ENCODE measurements around the gene PRPH. TPM values are rescaled to one million over a fixed set of nuclear protein-coding genes. Genes with fewer than 3 reads are reported as not detected.

Gene PRPH
- total and polyA plus RNA-seq, 2 of the 8 experiments (the other 6 are each of a cell fraction or from before 2014, with no cell fraction given), result 0.79 to 1.4 TPM

DNA sequence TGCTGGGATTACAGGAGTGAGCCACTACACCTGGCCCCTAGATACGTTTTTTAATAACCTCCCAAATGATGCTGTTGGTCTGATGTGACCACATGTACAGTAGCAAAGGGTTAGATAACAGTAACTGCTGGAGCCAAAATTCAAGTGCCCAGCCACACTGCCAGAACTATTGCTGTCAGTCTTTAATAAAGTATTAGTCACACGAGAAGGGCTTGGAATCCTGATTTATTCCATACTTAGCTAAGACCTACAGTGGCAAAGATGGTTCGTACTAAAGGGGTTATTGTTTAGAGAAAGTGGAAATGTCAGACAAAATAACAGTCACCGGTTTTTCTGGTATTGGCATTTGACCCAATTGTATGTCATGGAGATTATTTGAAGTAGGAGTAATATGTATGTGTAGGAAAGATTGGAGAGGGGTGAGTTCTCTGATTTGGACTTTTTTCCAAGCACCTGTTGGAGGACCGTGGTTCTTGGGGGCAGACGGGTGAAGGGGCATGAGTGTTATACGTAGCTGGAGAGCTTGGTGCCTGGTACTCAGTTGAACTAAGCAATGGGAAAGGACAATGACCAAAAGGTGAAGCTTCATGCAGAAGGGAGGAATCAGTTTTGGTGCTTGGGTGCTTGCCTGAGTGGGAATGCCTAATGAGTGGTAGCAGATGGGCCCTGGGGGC, 20.4 kb upstream of the PRPH start:
- Histone ChIP-seq H4K5ac (ENCODE audit: insufficient read length, low read depth, low read length) (no peak overlapping the region), H2BK12ac (ENCODE audit: low read depth, low read length) (no peak overlapping the region), H2AK5ac (ENCODE audit: low read depth, low read length) (no peak overlapping the region), H3K36me3 (ENCODE audit: control insufficient read depth in 2 of 4, insufficient read depth in 4 of 4, low read length in 3 of 4) (peaks cover 17 to 41% (median 33%) of the 10 kb centered on the region in 4 experiments), H4K8ac (ENCODE audit: extremely low read depth, insufficient read depth, low read length) (no peak overlapping the region), H2BK5ac (ENCODE audit: low read depth, low read length) (no peak overlapping the region; the same call in 1 of the 2 replicates), H3K4me1 (replicated peaks in 1 of 4; ENCODE audit: control insufficient read depth in 3 of 4, insufficient read depth in 4 of 4, low read length in 3 of 4) (peaks cover 0 to 1% (median under 1%) of the 10 kb centered on the region in 4 experiments; a peak in 3 of 7 replicates), H3K79me2 (ENCODE audit: control insufficient read depth in 1 of 2, insufficient read depth in 2 of 2, low read length in 2 of 2) (no peaks in the 10 kb centered on the region), H3K9me3 (ENCODE audit: insufficient read depth in 2 of 2, low read depth in 1 of 2, low read length in 1 of 2) (no peaks in the 10 kb centered on the region), H3K23me2 (ENCODE audit: low read depth, low read length) (no peaks in the 10 kb centered on the region), H3K4me3 (ENCODE audit: extremely low read depth in 1 of 4, insufficient read depth in 2 of 4, low read depth in 3 of 4, low read length in 4 of 4) (no peak overlapping the region), H3K23ac (ENCODE audit: insufficient read length) (no peak overlapping the region), H4K20me1 (replicated peaks in 1 of 2; ENCODE audit: control insufficient read depth in 1 of 2, insufficient read depth in 2 of 2, low read length in 2 of 2) (peaks cover 2 to 6% of the 10 kb centered on the region in 2 experiments), H3K18ac (ENCODE audit: extremely low read depth, low read length) (no peak overlapping the region), H4K91ac (replicated peaks; ENCODE audit: insufficient read length, low read length) (no peak overlapping the region), H3K27me3 (replicated peaks in 1 of 4; ENCODE audit: control insufficient read depth in 3 of 4, extremely low read depth in 1 of 4, insufficient read depth in 3 of 4, low read length in 3 of 4) (no peaks in the 10 kb centered on the region), H3K79me1 (ENCODE audit: low read depth, low read length) (no peaks in the 10 kb centered on the region; the same call in 1 of the 2 replicates), H3K27ac (ENCODE audit: low read depth, low read length) (no peak overlapping the region), H2BK20ac (ENCODE audit: low read length) (no peak overlapping the region), H3K9ac (replicated peaks in 1 of 4; ENCODE audit: extremely low read depth in 1 of 4, low read depth in 3 of 4, low read length in 3 of 4) (no peak overlapping the region; a peak in 1 of 7 replicates), H3K4me2 (ENCODE audit: insufficient read depth in 1 of 2, low read depth in 2 of 2, low read length in 2 of 2) (no peak overlapping the region), H2AFZ (ENCODE audit: low read length) (no peak overlapping the region), H3K56ac (replicated peaks; ENCODE audit: insufficient read length, low read depth, low read length) (no peak overlapping the region), H3K4ac (replicated peaks; ENCODE audit: insufficient read length, low read depth, low read length) (no peak overlapping the region), H3K14ac (ENCODE audit: insufficient read length) (no peak overlapping the region), H2BK120ac (replicated peaks; ENCODE audit: low read depth, low read length) (no peak overlapping the region), H2BK15ac (ENCODE audit: low read length) (no peak overlapping the region)
- FAIRE-seq (no peak), DNase-seq (ENCODE audit: low read depth in 1 of 2, low spot score in 2 of 2) (no peak)
- WGBS, 2 experiments (ENCODE audit: extremely low coverage in 1 of 2, insufficient coverage in 1 of 2, insufficient read length in 1 of 2, insufficient replicate concordance in 2 of 2, low coverage in 1 of 2, low lambda C conversion rate in 2 of 2, missing lambda C conversion rate in 1 of 2), result 83% methylated on average over 7 of the region's 7 CpGs; no CpG with 5 or more reads in 1 of the 2 experiments
- ChIA-PET CTCF (ENCODE audit: partially characterized antibody) (interaction anchor here (1.3 to 17.0 kb wide), 3 partner anchors 10 to 30 kb away, joined by 3 to 172 read pairs (median 5); partner anchors contain the start of gene PRPH), POLR2A (ENCODE audit: partially characterized antibody) (interaction anchor here (1.2 to 6.7 kb wide), 4 partner anchors 9 to 49 kb away, joined by 3 to 111 read pairs (median 5); partner anchors contain the start of genes TROAP and TUBA1C)
- TF ChIP-seq CTBP2 (IDR thresholded peaks at IDR 0.05; ENCODE audit: borderline replicate concordance, insufficient read depth, insufficient read length, low read length), result no peak
- no peak for TF ChIP-seq TEAD4 (IDR thresholded peaks at IDR 0.05; ENCODE audit: low read depth, low read length)
- no peak for TF ChIP-seq SRF (IDR thresholded peaks at IDR 0.05; ENCODE audit: low read depth, low read length)
- TF ChIP-seq ZNF274 (IDR thresholded peaks at IDR 0.05; ENCODE audit: borderline replicate concordance, extremely low read depth, low read length), result no peak
- no peak for TF ChIP-seq ASH2L (IDR thresholded peaks at IDR 0.05; ENCODE audit: low read length)
- TF ChIP-seq, protein P1, sequence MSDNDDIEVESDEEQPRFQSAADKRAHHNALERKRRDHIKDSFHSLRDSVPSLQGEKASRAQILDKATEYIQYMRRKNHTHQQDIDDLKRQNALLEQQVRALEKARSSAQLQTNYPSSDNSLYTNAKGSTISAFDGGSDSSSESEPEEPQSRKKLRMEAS (IDR thresholded peaks at IDR 0.05), result no peak
- no peak for TF ChIP-seq SP1 (IDR thresholded peaks at IDR 0.05; ENCODE audit: low read depth, low read length)
- TF ChIP-seq POU5F1 (IDR thresholded peaks at IDR 0.05; ENCODE audit: low read depth, low read length), result no peak
- no peak for TF ChIP-seq SIRT6 (IDR thresholded peaks at IDR 0.05; ENCODE audit: low read length)
- TF ChIP-seq CREB1 (IDR thresholded peaks at IDR 0.05), result no peak

All from H1 (cell line).